GM23338 (cell line): Measurements from ENCODE around the gene GDF7.
A peak's percentile ranks its signal among the peaks of the same experiment; 100 is the strongest.

ENCODE experiments used
- EZH2 ChIP-seq: fragments of 200-600 bp; sonication (generic); IDR thresholded peaks from one replicate; pipeline ENCODE4 v1.8.0; 2017; ENCODE audit warnings: antibody characterized with exemption, mild to moderate bottlenecking, low read depth; ENCODE audit not compliant: unreplicated experiment
- EZH2phosphoT487 ChIP-seq: fragments of 200-600 bp; sonication (generic); IDR thresholded peaks from one replicate; pipeline ENCODE4 v1.8.1; 2018; ENCODE audit warnings: antibody characterized with exemption; ENCODE audit not compliant: unreplicated experiment
- JUNB ChIP-seq: IDR thresholded peaks from one replicate; pipeline ENCODE4 v1.6.1; 2016; ENCODE audit warnings: antibody characterized with exemption; ENCODE audit not compliant: unreplicated experiment
- NANOG ChIP-seq: IDR thresholded peaks from 2 replicates; pipeline ENCODE4 v1.6.1; 2016; ENCODE audit warnings: antibody characterized with exemption, borderline replicate concordance
- POLR2AphosphoS5 ChIP-seq: IDR thresholded peaks from 2 replicates; pipeline ENCODE4 v1.6.1; 2016; ENCODE audit warnings: antibody characterized with exemption, low read depth
- ZNF114 ChIP-seq: fragments of 250-450 bp; sonication (Bioruptor Pico); IDR thresholded peaks from 2 replicates; pipeline ENCODE4 v1.5.0; 2020; ENCODE audit warnings: mild to moderate bottlenecking, moderate library complexity
- TF ChIP-seq, protein P1 (sequence below), 2 experiments: fragments of 200-600 bp in 1 of 2; sonication (generic) in 1 of 2; conservative IDR thresholded peaks; 2 replicates each; pipeline versions ENCODE4 v1.5.1 to v1.6.1; 2016 to 2017; ENCODE audit warnings: antibody characterized with exemption in 2 of 2, low read depth in 2 of 2, mild to moderate bottlenecking in 2 of 2, moderate library complexity in 1 of 2
- TF ChIP-seq, protein P2 (sequence below): IDR thresholded peaks from one replicate; pipeline ENCODE4 v1.6.1; 2018; ENCODE audit warnings: antibody characterized with exemption; ENCODE audit not compliant: unreplicated experiment
- TF ChIP-seq, protein P3 (sequence below): IDR thresholded peaks from 2 replicates; pipeline ENCODE4 v1.6.1; 2016; ENCODE audit warnings: antibody characterized with exemption

DNA sequence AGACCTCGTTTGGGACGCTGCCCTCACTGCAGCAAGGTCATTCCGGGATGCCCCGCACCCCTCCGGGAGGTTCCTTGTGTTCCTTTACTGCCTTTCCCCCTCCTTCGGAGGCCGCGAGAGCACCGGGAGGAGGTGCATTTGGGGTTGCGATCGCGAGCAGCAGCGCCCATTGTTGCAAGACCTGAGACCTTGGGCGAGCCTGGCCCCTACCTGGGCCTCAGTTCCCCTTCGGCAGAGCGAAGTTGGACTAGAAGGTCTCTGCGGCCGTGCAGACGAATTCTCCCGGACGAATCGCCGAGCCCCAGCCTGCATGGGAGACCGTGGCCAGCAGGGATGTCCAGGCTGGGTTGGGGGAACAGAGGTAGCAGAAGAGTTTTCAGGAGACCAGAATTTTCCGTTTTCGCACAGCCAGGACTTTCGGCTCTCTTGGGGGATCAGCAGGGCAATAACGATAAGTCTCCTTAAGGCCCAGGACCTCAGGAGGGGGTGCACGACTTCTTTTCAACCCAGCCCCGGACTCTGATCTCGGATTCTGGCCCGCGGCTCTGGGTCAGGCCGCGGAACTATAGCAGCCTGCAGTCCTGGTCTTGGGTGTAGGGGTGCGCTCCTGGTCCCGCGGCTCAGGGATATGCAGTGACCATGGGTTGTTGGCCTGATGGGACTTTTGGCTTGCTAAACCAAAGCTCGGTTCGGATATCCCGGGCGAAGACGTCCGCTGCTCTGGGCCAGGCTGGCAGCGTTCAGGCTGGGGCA lies 2.8 kb downstream of the GDF7 start:
- TF ChIP-seq EZH2phosphoT487: no peak
- TF ChIP-seq POLR2AphosphoS5: no peak
- TF ChIP-seq, protein P1, sequence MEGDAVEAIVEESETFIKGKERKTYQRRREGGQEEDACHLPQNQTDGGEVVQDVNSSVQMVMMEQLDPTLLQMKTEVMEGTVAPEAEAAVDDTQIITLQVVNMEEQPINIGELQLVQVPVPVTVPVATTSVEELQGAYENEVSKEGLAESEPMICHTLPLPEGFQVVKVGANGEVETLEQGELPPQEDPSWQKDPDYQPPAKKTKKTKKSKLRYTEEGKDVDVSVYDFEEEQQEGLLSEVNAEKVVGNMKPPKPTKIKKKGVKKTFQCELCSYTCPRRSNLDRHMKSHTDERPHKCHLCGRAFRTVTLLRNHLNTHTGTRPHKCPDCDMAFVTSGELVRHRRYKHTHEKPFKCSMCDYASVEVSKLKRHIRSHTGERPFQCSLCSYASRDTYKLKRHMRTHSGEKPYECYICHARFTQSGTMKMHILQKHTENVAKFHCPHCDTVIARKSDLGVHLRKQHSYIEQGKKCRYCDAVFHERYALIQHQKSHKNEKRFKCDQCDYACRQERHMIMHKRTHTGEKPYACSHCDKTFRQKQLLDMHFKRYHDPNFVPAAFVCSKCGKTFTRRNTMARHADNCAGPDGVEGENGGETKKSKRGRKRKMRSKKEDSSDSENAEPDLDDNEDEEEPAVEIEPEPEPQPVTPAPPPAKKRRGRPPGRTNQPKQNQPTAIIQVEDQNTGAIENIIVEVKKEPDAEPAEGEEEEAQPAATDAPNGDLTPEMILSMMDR (conservative IDR thresholded peaks at IDR 0.05; ENCODE audit: low read depth in 2 of 2): no peak
- no peak for TF ChIP-seq NANOG
- TF ChIP-seq, protein P2, sequence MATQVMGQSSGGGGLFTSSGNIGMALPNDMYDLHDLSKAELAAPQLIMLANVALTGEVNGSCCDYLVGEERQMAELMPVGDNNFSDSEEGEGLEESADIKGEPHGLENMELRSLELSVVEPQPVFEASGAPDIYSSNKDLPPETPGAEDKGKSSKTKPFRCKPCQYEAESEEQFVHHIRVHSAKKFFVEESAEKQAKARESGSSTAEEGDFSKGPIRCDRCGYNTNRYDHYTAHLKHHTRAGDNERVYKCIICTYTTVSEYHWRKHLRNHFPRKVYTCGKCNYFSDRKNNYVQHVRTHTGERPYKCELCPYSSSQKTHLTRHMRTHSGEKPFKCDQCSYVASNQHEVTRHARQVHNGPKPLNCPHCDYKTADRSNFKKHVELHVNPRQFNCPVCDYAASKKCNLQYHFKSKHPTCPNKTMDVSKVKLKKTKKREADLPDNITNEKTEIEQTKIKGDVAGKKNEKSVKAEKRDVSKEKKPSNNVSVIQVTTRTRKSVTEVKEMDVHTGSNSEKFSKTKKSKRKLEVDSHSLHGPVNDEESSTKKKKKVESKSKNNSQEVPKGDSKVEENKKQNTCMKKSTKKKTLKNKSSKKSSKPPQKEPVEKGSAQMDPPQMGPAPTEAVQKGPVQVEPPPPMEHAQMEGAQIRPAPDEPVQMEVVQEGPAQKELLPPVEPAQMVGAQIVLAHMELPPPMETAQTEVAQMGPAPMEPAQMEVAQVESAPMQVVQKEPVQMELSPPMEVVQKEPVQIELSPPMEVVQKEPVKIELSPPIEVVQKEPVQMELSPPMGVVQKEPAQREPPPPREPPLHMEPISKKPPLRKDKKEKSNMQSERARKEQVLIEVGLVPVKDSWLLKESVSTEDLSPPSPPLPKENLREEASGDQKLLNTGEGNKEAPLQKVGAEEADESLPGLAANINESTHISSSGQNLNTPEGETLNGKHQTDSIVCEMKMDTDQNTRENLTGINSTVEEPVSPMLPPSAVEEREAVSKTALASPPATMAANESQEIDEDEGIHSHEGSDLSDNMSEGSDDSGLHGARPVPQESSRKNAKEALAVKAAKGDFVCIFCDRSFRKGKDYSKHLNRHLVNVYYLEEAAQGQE: no peak
- no peak for TF ChIP-seq JUNB
- TF ChIP-seq, protein P3, sequence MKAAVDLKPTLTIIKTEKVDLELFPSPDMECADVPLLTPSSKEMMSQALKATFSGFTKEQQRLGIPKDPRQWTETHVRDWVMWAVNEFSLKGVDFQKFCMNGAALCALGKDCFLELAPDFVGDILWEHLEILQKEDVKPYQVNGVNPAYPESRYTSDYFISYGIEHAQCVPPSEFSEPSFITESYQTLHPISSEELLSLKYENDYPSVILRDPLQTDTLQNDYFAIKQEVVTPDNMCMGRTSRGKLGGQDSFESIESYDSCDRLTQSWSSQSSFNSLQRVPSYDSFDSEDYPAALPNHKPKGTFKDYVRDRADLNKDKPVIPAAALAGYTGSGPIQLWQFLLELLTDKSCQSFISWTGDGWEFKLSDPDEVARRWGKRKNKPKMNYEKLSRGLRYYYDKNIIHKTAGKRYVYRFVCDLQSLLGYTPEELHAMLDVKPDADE: no peak
- TF ChIP-seq EZH2: peak; percentile 76
- no peak for TF ChIP-seq ZNF114 (CRISPR knock-in tag)
